Thoracic aorta (tissue), 2 donors: ENCODE results near the gene LOC128125822.

ENCODE experiments used
- ATAC-seq: fragments of 150-250 bp; one replicate; pipeline ENCODE4 v1.8.0; 2017; ENCODE audit warnings: low read depth; ENCODE audit not compliant: insufficient number of reproducible peaks, low FRiP score
- DNase-seq: peaks from one replicate; pipeline ENCODE4 v3.0.0-alpha.2; 2020; ENCODE audit warnings: low spot score
- H3K27ac ChIP-seq, 2 donors: fragments of 200-600 bp; sonication (generic); 1 replicate in 1 of 2; 2 replicates in 1 of 2; pipeline ENCODE4 v1.5.1; 2016; ENCODE audit warnings: mild to moderate bottlenecking in 2 of 2, moderate library complexity in 2 of 2
- H3K27me3 ChIP-seq: fragments of 200-600 bp; sonication (generic); replicated peaks from 2 replicates; pipeline ENCODE4 v1.6.0; 2016; ENCODE audit warnings: mild to moderate bottlenecking; ENCODE audit not compliant: insufficient read depth
- H3K36me3 ChIP-seq: fragments of 200-600 bp; sonication (generic); one replicate; pipeline ENCODE4 v1.5.1; 2016
- H3K4me1 ChIP-seq, 2 donors: fragments of 200-600 bp; sonication (generic); 1 replicate in 1 of 2; 2 replicates in 1 of 2; pipeline versions ENCODE4 v1.5.1 to v1.6.0; 2016; ENCODE audit warnings: low read depth in 2 of 2, mild to moderate bottlenecking in 1 of 2; ENCODE audit not compliant: control insufficient read depth in 1 of 2
- H3K4me3 ChIP-seq: fragments of 200-600 bp; sonication (generic); 2 replicates; pipeline ENCODE4 v1.5.1; 2016; ENCODE audit warnings: mild to moderate bottlenecking
- H3K9me3 ChIP-seq: fragments of 200-600 bp; sonication (generic); 2 replicates; pipeline ENCODE4 v1.5.1; 2016
- TF ChIP-seq, protein P1 (sequence below): fragments of 200-600 bp; sonication (generic); IDR thresholded peaks from one replicate; pipeline ENCODE4 v1.5.1; 2019; ENCODE audit warnings: antibody characterized with exemption

The LOC128125822 gene

DNA sequence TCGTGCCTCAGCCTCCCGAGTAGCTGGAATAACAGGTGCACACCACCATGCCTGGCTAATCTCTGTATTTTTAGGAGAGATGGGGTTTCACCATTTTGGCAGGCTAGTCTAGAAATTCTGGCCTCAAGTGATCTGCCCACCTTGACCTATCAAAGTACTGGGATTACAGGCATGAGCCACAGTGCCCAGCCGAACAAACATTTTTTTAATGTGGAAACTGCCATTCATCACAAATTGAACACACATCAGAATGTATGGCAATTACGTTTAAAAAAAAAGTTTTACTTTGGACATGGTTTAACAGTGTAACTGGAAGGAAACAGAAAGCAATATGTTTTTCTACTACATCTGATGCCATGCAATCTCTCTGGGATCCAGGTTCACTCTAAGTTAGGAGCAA, 38.3 kb upstream of the LOC128125822 start:
- Histone ChIP-seq H3K27me3 (no peaks in the 10 kb centered on the region), H3K9me3 (no peaks in the 10 kb centered on the region), H3K4me3 (no peak overlapping the region), H3K27ac (no peak overlapping the region), H3K36me3 (no peaks in the 10 kb centered on the region), H3K4me1 (no peaks in the 10 kb centered on the region)
- DNase-seq = no peak
- TF ChIP-seq, protein P1, sequence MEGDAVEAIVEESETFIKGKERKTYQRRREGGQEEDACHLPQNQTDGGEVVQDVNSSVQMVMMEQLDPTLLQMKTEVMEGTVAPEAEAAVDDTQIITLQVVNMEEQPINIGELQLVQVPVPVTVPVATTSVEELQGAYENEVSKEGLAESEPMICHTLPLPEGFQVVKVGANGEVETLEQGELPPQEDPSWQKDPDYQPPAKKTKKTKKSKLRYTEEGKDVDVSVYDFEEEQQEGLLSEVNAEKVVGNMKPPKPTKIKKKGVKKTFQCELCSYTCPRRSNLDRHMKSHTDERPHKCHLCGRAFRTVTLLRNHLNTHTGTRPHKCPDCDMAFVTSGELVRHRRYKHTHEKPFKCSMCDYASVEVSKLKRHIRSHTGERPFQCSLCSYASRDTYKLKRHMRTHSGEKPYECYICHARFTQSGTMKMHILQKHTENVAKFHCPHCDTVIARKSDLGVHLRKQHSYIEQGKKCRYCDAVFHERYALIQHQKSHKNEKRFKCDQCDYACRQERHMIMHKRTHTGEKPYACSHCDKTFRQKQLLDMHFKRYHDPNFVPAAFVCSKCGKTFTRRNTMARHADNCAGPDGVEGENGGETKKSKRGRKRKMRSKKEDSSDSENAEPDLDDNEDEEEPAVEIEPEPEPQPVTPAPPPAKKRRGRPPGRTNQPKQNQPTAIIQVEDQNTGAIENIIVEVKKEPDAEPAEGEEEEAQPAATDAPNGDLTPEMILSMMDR = no peak
- ATAC-seq = no peak

DNA sequence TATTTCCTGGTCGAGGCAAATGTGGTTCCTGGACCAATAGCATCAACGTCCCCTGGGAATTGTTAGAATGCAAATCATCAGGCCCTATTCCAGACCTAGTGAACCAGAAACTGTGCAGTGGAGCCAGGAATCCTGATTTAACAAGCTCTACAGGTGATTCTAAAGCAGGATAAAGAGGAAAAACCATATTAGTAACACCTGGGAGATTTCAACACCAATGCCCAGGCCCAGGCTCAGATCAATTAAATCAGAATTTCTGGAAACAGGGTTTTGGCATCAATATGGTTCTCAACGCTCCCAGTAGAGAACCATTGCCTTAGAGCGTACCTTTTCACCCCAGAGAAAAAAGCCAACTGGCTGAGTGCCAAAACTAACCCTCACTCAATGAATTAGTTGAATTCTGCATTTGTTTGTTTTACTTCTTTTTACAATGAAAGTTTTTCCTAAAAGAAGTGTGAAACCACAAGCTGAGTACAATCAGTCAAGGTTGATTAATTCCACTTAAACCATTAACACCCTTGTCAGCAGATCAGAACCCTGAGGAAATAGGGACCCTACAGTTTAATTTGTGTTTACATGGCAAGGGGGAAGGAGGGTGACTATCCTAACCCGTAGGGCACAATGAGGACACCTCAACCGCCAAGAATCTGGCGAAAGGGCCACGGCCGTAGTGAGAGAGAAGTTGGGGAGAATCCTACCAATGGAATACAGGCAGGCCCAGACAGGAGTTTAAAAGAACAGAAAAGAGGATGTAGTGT, 34.9 kb upstream of the LOC128125822 start:
- DNase-seq (no peak), ATAC-seq (no peak)
- no peak overlapping the region for H3K27ac ChIP-seq
- no peaks in the 10 kb centered on the region for H3K9me3 ChIP-seq
- TF ChIP-seq, protein P1 = no peak
- H3K4me1 ChIP-seq = no peaks in the 10 kb centered on the region
- no peaks in the 10 kb centered on the region for H3K36me3 ChIP-seq
- no peak overlapping the region for H3K4me3 ChIP-seq
- no peaks in the 10 kb centered on the region for H3K27me3 ChIP-seq

DNA sequence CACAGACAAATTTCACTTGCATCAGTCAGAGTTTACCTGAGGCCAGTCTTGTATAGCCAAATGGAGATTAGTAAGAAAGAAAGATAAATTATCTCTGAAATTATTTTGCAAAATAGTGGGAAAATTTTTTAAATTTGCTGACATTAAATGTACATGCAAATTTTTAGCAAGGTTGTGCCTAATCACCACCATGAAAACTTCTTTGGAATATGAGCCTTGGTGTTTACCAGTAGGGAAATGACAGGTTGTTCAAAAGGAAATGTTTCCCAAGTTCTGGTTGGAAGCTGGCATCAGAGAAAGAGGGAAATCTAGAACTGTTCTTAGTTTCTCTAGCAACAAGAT, 34.4 kb upstream of the LOC128125822 start:
- H3K36me3 ChIP-seq = no peaks in the 10 kb centered on the region
- DNase-seq (no peak), ATAC-seq (no peak)
- no peaks in the 10 kb centered on the region for H3K27me3 ChIP-seq
- no peak overlapping the region for H3K4me3 ChIP-seq
- no peaks in the 10 kb centered on the region for H3K4me1 ChIP-seq
- H3K27ac ChIP-seq = no peak overlapping the region
- H3K9me3 ChIP-seq = no peaks in the 10 kb centered on the region
- TF ChIP-seq, protein P1 = no peak

DNA sequence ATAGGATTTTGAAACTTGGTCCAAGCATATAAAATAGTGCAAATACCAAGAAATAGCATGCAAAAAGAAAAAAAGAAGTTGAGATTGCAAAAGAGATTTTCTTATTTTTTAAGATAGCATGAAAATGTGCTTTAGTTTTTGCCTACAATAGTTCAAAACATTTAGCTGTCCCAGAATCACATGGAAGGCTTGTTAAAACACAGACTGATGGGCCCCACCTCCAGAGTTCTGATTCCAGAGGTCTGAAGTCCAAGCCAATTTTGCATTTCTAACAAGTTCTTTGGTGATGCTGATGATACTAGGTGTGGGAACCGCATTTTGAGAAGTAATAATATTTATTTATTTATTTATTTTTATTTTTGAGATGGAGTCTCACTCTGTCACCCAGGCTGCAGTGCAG, 33.7 kb upstream of the LOC128125822 start:
- Histone ChIP-seq H3K4me1 (no peaks in the 10 kb centered on the region), H3K36me3 (no peaks in the 10 kb centered on the region), H3K4me3 (no peak overlapping the region), H3K27ac (no peak overlapping the region), H3K9me3 (no peaks in the 10 kb centered on the region), H3K27me3 (no peaks in the 10 kb centered on the region)
- ATAC-seq = no peak
- TF ChIP-seq, protein P1 = no peak
- DNase-seq = no peak

DNA sequence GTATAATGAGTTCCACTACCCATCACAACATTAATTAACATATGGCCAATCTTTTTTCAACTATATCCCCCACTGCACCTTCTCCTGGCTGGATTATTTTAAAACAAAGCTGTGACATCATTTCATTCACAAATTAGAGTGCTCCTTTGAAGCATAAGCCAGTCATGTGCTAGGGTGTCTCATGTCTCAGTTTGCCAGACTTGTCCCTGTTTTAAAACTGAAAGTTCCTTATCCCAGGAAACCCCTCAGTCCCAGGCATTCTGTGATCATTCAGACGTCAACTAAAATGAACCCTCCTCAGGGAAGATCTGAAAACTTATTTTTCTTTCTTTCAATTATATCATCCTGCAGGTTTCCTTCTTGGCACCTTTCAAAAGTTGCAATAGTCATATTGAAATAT, 29.3 kb upstream of the LOC128125822 start:
- Histone ChIP-seq H3K9me3 (no peaks in the 10 kb centered on the region), H3K36me3 (no peaks in the 10 kb centered on the region), H3K27me3 (no peaks in the 10 kb centered on the region), H3K4me1 (no peaks in the 10 kb centered on the region), H3K27ac (no peak overlapping the region), H3K4me3 (no peak overlapping the region)
- DNase-seq (no peak), ATAC-seq (no peak)
- TF ChIP-seq, protein P1 = no peak
